HEK293 (cell line): ENCODE measurements around the gene MLN.

Experiments
- CTCF ChIA-PET: fragments of 350-600 bp; formaldehyde crosslinking; extraction: SDS; loops from one replicate; lab custom pipeline; 2021; ENCODE audit warnings: antibody characterized with exemption; lab: Yijun Ruan, JAX
- POLR2A ChIA-PET: fragments of 300-600 bp; formaldehyde crosslinking; extraction: SDS; loops from one replicate; lab custom pipeline; 2020; ENCODE audit warnings: antibody characterized with exemption, inconsistent platforms; lab: Yijun Ruan, JAX
- H3K27ac ChIP-seq: fragments of 200-500 bp; sonication (Bioruptor generic); 2 replicates; pipeline ENCODE4 v1.5.1; 2014; ENCODE audit warnings: low read depth, low read length, control low read depth, inconsistent platforms; ENCODE audit errors: extremely low read depth
- H3K36me3 ChIP-seq, 2 experiments: fragments of 200-500 bp in 1 of 2; sonication (Bioruptor generic) in 1 of 2; 1 replicate in 1 of 2; 2 replicates in 1 of 2; pipeline ENCODE4 v1.5.1; 2014 to 2017; ENCODE audit warnings: inconsistent platforms in 2 of 2, low read length in 2 of 2; ENCODE audit not compliant: control insufficient read depth in 2 of 2, insufficient read depth in 1 of 2
- H3K4me1 ChIP-seq: fragments of 200-500 bp; sonication (Bioruptor generic); 2 replicates; pipeline ENCODE4 v1.5.1; 2014; ENCODE audit warnings: mild to moderate bottlenecking, low read length, inconsistent platforms; ENCODE audit not compliant: control insufficient read depth, insufficient read depth
- H3K4me3 ChIP-seq: 2 replicates; pipeline ENCODE4 v1.5.1; 2011; ENCODE audit warnings: low read depth, mild to moderate bottlenecking, control low read depth, low read length, moderate library complexity
- H3K9me3 ChIP-seq: fragments of 200-500 bp; sonication (Bioruptor generic); 2 replicates; pipeline ENCODE4 v1.5.1; 2014; ENCODE audit warnings: low read depth, low read length, inconsistent platforms; ENCODE audit not compliant: control insufficient read depth, insufficient read depth
- AEBP2 ChIP-seq: fragments of 450-650 bp; formaldehyde crosslinking; IDR thresholded peaks from 2 replicates; pipeline ENCODE4 v1.5.1; 2016; ENCODE audit warnings: missing biosample characterization, missing genetic modification characterization, borderline replicate concordance
- EGR2 ChIP-seq: fragments of 450-650 bp; formaldehyde crosslinking; IDR thresholded peaks from 2 replicates; pipeline ENCODE4 v1.5.1; 2016; ENCODE audit warnings: low read depth, missing biosample characterization, missing genetic modification characterization
- HIC1 ChIP-seq: fragments of 450-650 bp; formaldehyde crosslinking; IDR thresholded peaks from 2 replicates; pipeline ENCODE4 v1.5.1; 2016; ENCODE audit warnings: missing biosample characterization, missing genetic modification characterization
- KLF8 ChIP-seq: fragments of 450-650 bp; formaldehyde crosslinking; IDR thresholded peaks from 2 replicates; pipeline ENCODE4 v1.5.1; 2016; ENCODE audit warnings: missing biosample characterization, missing genetic modification characterization
- SALL2 ChIP-seq: fragments of 450-650 bp; formaldehyde crosslinking; IDR thresholded peaks from 2 replicates; pipeline ENCODE4 v1.5.0; 2017; ENCODE audit warnings: missing biosample characterization, mild to moderate bottlenecking, missing genetic modification characterization, borderline replicate concordance
- WT1 ChIP-seq: fragments of 450-650 bp; formaldehyde crosslinking; IDR thresholded peaks from 2 replicates; pipeline ENCODE4 v1.5.1; 2016; ENCODE audit warnings: missing biosample characterization, missing genetic modification characterization
- ZBTB44 ChIP-seq: fragments of 450-650 bp; IDR thresholded peaks from 2 replicates; pipeline ENCODE4 v1.5.1; 2018; ENCODE audit warnings: missing biosample characterization, mild to moderate bottlenecking, missing genetic modification characterization
- ZIC2 ChIP-seq: fragments of 450-650 bp; formaldehyde crosslinking; IDR thresholded peaks from 2 replicates; pipeline ENCODE4 v1.5.1; 2016; ENCODE audit warnings: missing biosample characterization, missing genetic modification characterization
- ZNF148 ChIP-seq: fragments of 450-650 bp; formaldehyde crosslinking; IDR thresholded peaks from 2 replicates; pipeline ENCODE4 v1.5.0; 2017; ENCODE audit warnings: missing biosample characterization, missing genetic modification characterization, borderline replicate concordance
- ZNF24 ChIP-seq: fragments of 450-650 bp; formaldehyde crosslinking; IDR thresholded peaks from 2 replicates; pipeline ENCODE4 v1.5.1; 2016; ENCODE audit warnings: missing biosample characterization, missing genetic modification characterization
- ZNF302 ChIP-seq: fragments of 450-650 bp; formaldehyde crosslinking; IDR thresholded peaks from 2 replicates; pipeline ENCODE4 v1.5.1; 2016; ENCODE audit warnings: missing biosample characterization, missing genetic modification characterization, low read depth
- ZNF37A ChIP-seq: fragments of 450-650 bp; IDR thresholded peaks from 2 replicates; pipeline ENCODE4 v1.5.1; 2018; ENCODE audit warnings: missing biosample characterization, missing genetic modification characterization
- ZNF426 ChIP-seq: fragments of 450-650 bp; formaldehyde crosslinking; IDR thresholded peaks from 2 replicates; pipeline ENCODE4 v1.5.1; 2017; ENCODE audit warnings: missing biosample characterization, missing genetic modification characterization, mild to moderate bottlenecking, inconsistent platforms, moderate library complexity
- ZNF514 ChIP-seq: fragments of 450-650 bp; formaldehyde crosslinking; IDR thresholded peaks from 2 replicates; pipeline ENCODE4 v1.5.1; 2016; ENCODE audit warnings: missing biosample characterization, missing genetic modification characterization
- ZNF645 ChIP-seq: fragments of 450-650 bp; formaldehyde crosslinking; IDR thresholded peaks from 2 replicates; pipeline ENCODE4; 2016; ENCODE audit warnings: missing biosample characterization, missing genetic modification characterization

The MLN gene

GRCh38 chr6:33828452-33828763 is 24.6 kb upstream of the MLN start:
- H3K4me3 ChIP-seq: no peak overlapping the region
- H3K4me1 ChIP-seq: no peaks in the 10 kb centered on the region
- no peaks in the 10 kb centered on the region for H3K9me3 ChIP-seq
- H3K27ac ChIP-seq: no peak overlapping the region
- TF ChIP-seq ZNF148 (tag by site-specific recombination) (no peak), WT1 (tag by site-specific recombination) (no peak), AEBP2 (no peak), ZIC2 (0 out of 2 replicates have a peak, but pooled peaks have one; percentile 72), HIC1 (tag by site-specific recombination) (no peak)
- ChIA-PET POLR2A (no interaction called here), CTCF (interaction anchor here (1.6 to 1.7 kb wide), 2 partner anchors 57 to 200 kb away, joined by 3 to 4 read pairs; no protein-coding TSS in a partner anchor)
- no peaks in the 10 kb centered on the region for H3K36me3 ChIP-seq

GRCh38 chr6:33827546-33828451 is 24.0 kb upstream of the MLN start:
- CTCF ChIA-PET: interaction anchor here (0.6 to 1.7 kb wide), 3 partner anchors 35 to 200 kb away, joined by 3 to 5 read pairs (median 4); no protein-coding TSS in a partner anchor
- POLR2A ChIA-PET: no interaction called here
- H3K4me3 ChIP-seq: no peak overlapping the region
- H3K9me3 ChIP-seq: no peaks in the 10 kb centered on the region
- no peak overlapping the region for H3K27ac ChIP-seq
- H3K4me1 ChIP-seq: no peaks in the 10 kb centered on the region
- H3K36me3 ChIP-seq: no peaks in the 10 kb centered on the region
- TF ChIP-seq ZBTB44 (tag by site-specific recombination) (no peak), ZNF645 (no peak), EGR2 (tag by site-specific recombination) (no peak), ZNF514 (no peak), ZNF37A (tag by site-specific recombination) (no peak), KLF8 (tag by site-specific recombination) (no peak), ZNF302 (tag by site-specific recombination) (no peak), SALL2 (tag by site-specific recombination) (no peak), ZNF426 (tag by site-specific recombination) (no peak), ZNF24 (no peak)
